Endothelial cell of umbilical vein (primary cell): ENCODE data around the gene EIF2B1. TPM values are rescaled to one million over a fixed set of nuclear protein-coding genes. Genes with fewer than 3 reads are reported as not detected.

Experiments used
- BruUV-seq: library from RNA; stranded (reverse); fragments of 400-500 nt; replicated peaks from 2 replicates; lab custom pipeline; 2021; lab: Mats Ljungman, UMichigan
- CTCF ChIA-PET: fragments of 300-600, 350-600 bp; sonication (Branson Sonifier 250); formaldehyde crosslinking; loops from one replicate; lab custom pipeline; 2021; ENCODE audit warnings: antibody characterized with exemption, inconsistent platforms; lab: Charles Lee
- POLR2A ChIA-PET: fragments of 300-600, 350-600 bp; sonication (Branson Sonifier 250); formaldehyde crosslinking; loops from one replicate; lab custom pipeline; 2021; ENCODE audit warnings: antibody characterized with exemption, inconsistent platforms; lab: Charles Lee
- DNase-seq: peaks from one replicate; pipeline ENCODE4 v3.0.0-alpha.2; 2011; ENCODE audit warnings: low read depth, low spot score
- FAIRE-seq: peaks from 2 replicates; lab custom pipeline; 2011; peaks lifted over from hg19 to GRCh38; lab: Jason Lieb, UNC
- H2AFZ ChIP-seq: 2 replicates; pipeline ENCODE4 v1.6.0; 2012; ENCODE audit warnings: low read depth, low read length, control low read depth, inconsistent platforms
- H3K27ac ChIP-seq: 2 replicates; pipeline ENCODE4 v1.5.1; 2011; ENCODE audit warnings: low read depth, mild to moderate bottlenecking, control low read depth, low read length, moderate library complexity; ENCODE audit not compliant: insufficient read depth
- H3K27me3 ChIP-seq, 2 experiments: 2 replicates each; pipeline versions ENCODE4 v1.6.0 to v1.6.1; 2011; ENCODE audit warnings: low read length in 2 of 2, mixed read lengths in 1 of 2; ENCODE audit not compliant: control insufficient read depth in 2 of 2, insufficient read depth in 2 of 2
- H3K36me3 ChIP-seq, 2 experiments: 2 replicates in 1 of 2; 3 replicates in 1 of 2; pipeline ENCODE4 v1.5.1; 2011; ENCODE audit warnings: low read length in 2 of 2, mild to moderate bottlenecking in 1 of 2, moderate library complexity in 1 of 2; ENCODE audit not compliant: control insufficient read depth in 2 of 2, insufficient read depth in 2 of 2; ENCODE audit errors: extremely low read depth in 1 of 2
- H3K4me1 ChIP-seq: 3 replicates; pipeline ENCODE4 v1.5.1; 2011; ENCODE audit warnings: mild to moderate bottlenecking, low read length; ENCODE audit not compliant: control insufficient read depth, insufficient read depth; ENCODE audit errors: extremely low read depth
- H3K4me2 ChIP-seq: 2 replicates; pipeline ENCODE4 v1.6.1; 2011; ENCODE audit warnings: low read length, control low read depth, mixed read lengths; ENCODE audit not compliant: insufficient read depth
- H3K4me3 ChIP-seq, 3 experiments: fragments of 200-600 bp in 1 of 3; sonication (generic), shearing (Covaris generic) in 1 of 3; replicated peaks in 1 of 3; 2 replicates each; pipeline ENCODE4 v1.5.1; 2011 to 2016; ENCODE audit warnings: control low read depth in 3 of 3, low read length in 3 of 3, mild to moderate bottlenecking in 2 of 3, inconsistent platforms in 1 of 3, low read depth in 1 of 3, moderate library complexity in 1 of 3; ENCODE audit not compliant: insufficient read depth in 1 of 3
- H3K79me2 ChIP-seq: 2 replicates; pipeline ENCODE4 v1.6.0; 2012; ENCODE audit warnings: low read length, inconsistent platforms; ENCODE audit not compliant: control insufficient read depth, insufficient read depth
- H3K9ac ChIP-seq: replicated peaks from 2 replicates; pipeline ENCODE3; 2011; ENCODE audit warnings: low read length, control low read depth; ENCODE audit not compliant: insufficient read depth; ENCODE audit errors: extremely low read depth
- H3K9me1 ChIP-seq: replicated peaks from 3 replicates; pipeline ENCODE4 v1.6.0; 2011; ENCODE audit warnings: mild to moderate bottlenecking, low read length; ENCODE audit not compliant: control insufficient read depth, insufficient read depth; ENCODE audit errors: extremely low read depth
- H3K9me3 ChIP-seq: replicated peaks from 2 replicates; pipeline ENCODE4 v1.5.1; 2012; ENCODE audit warnings: low read length, inconsistent platforms; ENCODE audit not compliant: control insufficient read depth, insufficient read depth
- H4K20me1 ChIP-seq: replicated peaks from 2 replicates; pipeline ENCODE3; 2011; ENCODE audit warnings: mild to moderate bottlenecking, low read length; ENCODE audit not compliant: control insufficient read depth, insufficient read depth; ENCODE audit errors: extremely low read depth
- EZH2 ChIP-seq: IDR thresholded peaks from 2 replicates; pipeline ENCODE4 v1.6.1; 2012; ENCODE audit warnings: borderline replicate concordance, low read depth, mild to moderate bottlenecking, moderate library complexity, low read length, inconsistent platforms; ENCODE audit not compliant: severe bottlenecking
- FOS ChIP-seq: IDR thresholded peaks from 2 replicates; pipeline ENCODE4 v1.6.1; 2011; ENCODE audit warnings: mild to moderate bottlenecking, low read length, moderate library complexity, borderline replicate concordance; ENCODE audit not compliant: insufficient read depth
- GATA2 ChIP-seq: IDR thresholded peaks from 2 replicates; pipeline ENCODE4 v1.7.0; 2011; ENCODE audit warnings: low read depth, mild to moderate bottlenecking, moderate library complexity, mixed read lengths, low read length; ENCODE audit not compliant: insufficient read length, insufficient read depth
- JUN ChIP-seq: IDR thresholded peaks from 2 replicates; pipeline ENCODE4 v1.6.1; 2011; ENCODE audit warnings: borderline replicate concordance, low read depth; ENCODE audit not compliant: insufficient read length, insufficient read depth
- MYC ChIP-seq: IDR thresholded peaks from one replicate; pipeline ENCODE4 v1.6.1; 2011; ENCODE audit warnings: mild to moderate bottlenecking, low read depth, low read length
- POLR2A ChIP-seq: IDR thresholded peaks from 2 replicates; pipeline ENCODE4 v1.6.1; 2012; ENCODE audit warnings: low read depth, mild to moderate bottlenecking, control low read depth, low read length
- POLR2AphosphoS5 ChIP-seq: IDR thresholded peaks from 2 replicates; pipeline ENCODE4 v1.6.1; 2012; ENCODE audit warnings: low read depth, mild to moderate bottlenecking, control low read depth, low read length, moderate library complexity; ENCODE audit not compliant: insufficient read depth
- dilution Hi-C: fragments of 300-500 bp; cut with MboI; formaldehyde crosslinking; loops from one replicate; pipeline ENCODE4 v1.15.0; 2019; ENCODE audit warnings: low sequenced_read_pairs; ENCODE audit not compliant: extremely low pct_ligation_motif_present
- intact Hi-C: fragments of 100-400 bp; cut with micrococcal nuclease; formaldehyde crosslinking; loops from one replicate; pipeline ENCODE4 v1.10.0; 2022
- polyA plus RNA-seq, 4 experiments: library from polyadenylated mRNA; depleted of rRNA in 3 of 4; stranded (reverse) in 3 of 4; unstranded in 1 of 4; fragments of >200 nt; gene quantifications; 2 replicates each; pipeline versions ENCODE4 v1.2.1 to v1.2.3, GENCODE V29; 2011 to 2012; ENCODE audit warnings: missing spikeins in 1 of 4
- total RNA-seq: library from RNA; stranded (reverse); gene quantifications from 2 replicates; pipeline ENCODE4 v1.2.3, GENCODE V29; 2021
- TF ChIP-seq, protein P1 (sequence below), 2 donors: IDR thresholded peaks; 1 replicate in 1 of 2; 2 replicates in 1 of 2; pipeline ENCODE4 v1.5.1; 2011; ENCODE audit warnings: low read length in 2 of 2, mild to moderate bottlenecking in 2 of 2, moderate library complexity in 2 of 2, control low read depth in 1 of 2, inconsistent platforms in 1 of 2, low read depth in 1 of 2; ENCODE audit not compliant: insufficient read depth in 1 of 2; ENCODE audit errors: extremely low read depth in 1 of 2
- TF ChIP-seq, protein P2 (sequence below): IDR thresholded peaks from 2 replicates; pipeline ENCODE4 v1.6.1; 2011; ENCODE audit not compliant: insufficient read depth, insufficient read length

Gene EIF2B1
- total and polyA plus RNA-seq, 2 donors (not counting 3 experiments of a cell fraction or from before 2014, with no cell fraction given): 32.6 to 61.8 TPM

DNA sequence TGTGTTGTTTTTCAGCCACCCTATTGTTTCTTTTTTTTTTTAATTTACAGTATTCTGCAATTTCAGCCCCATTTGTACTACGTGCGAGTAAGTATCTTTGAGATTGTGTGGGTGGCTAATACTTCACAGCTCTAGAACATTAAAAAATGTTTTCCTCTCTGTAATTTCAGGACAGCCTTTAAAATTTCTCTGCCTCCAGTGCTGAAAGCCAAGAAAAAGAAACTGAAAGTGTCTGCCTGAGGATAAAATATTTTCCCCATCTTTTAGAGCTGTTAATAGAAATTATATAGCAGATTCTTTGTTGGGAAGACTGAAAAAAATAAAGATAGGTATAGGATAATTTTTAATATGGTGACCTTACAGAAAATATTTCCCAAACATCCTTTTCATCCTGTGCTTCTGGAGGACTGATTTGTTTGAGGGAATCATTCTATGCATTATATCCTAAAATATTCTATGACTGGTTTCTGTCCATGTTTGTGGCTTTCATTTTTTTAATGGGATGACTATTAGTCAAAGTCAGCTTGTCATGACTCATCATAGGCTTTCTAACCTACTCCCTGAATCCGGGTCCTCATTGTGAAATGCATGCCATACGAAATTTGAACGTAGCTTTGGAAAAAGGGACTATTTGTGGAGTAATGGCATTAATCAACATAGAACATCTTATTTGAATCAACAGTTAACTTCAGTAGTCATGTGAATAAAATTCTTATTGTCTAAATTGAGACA is 26.7 kb upstream of the EIF2B1 start:
- FAIRE-seq (no peak), DNase-seq (no peak)
- CTCF ChIA-PET: interaction anchor here (1.0 kb wide), 1 partner anchor 16 kb away, joined by 3 read pairs; no protein-coding TSS in a partner anchor
- peaks cover 5 to 6% of the 10 kb centered on the region in 2 experiments for H3K36me3 ChIP-seq
- no peaks in the 10 kb centered on the region for H3K4me1 ChIP-seq
- H2AFZ ChIP-seq: no peak overlapping the region
- TF ChIP-seq JUN: peak; percentile 33
- TF ChIP-seq FOS: peak; percentile 65
- TF ChIP-seq POLR2AphosphoS5: no peak
- no peak for TF ChIP-seq EZH2
- POLR2A ChIA-PET: no interaction called here
- no peak overlapping the region for H3K4me3 ChIP-seq
- no peaks in the 10 kb centered on the region for H3K27me3 ChIP-seq
- no peaks in the 10 kb centered on the region for H4K20me1 ChIP-seq
- no peaks in the 10 kb centered on the region for H3K9me3 ChIP-seq
- no peak overlapping the region for H3K27ac ChIP-seq
- no peak overlapping the region for H3K4me2 ChIP-seq
- no peaks in the 10 kb centered on the region for H3K9me1 ChIP-seq
- dilution Hi-C loops (no loop called here), intact Hi-C loops (no loop called here)
- H3K9ac ChIP-seq: no peak overlapping the region
- no peaks in the 10 kb centered on the region for H3K79me2 ChIP-seq
- BruUV-seq: no TSS peak

DNA sequence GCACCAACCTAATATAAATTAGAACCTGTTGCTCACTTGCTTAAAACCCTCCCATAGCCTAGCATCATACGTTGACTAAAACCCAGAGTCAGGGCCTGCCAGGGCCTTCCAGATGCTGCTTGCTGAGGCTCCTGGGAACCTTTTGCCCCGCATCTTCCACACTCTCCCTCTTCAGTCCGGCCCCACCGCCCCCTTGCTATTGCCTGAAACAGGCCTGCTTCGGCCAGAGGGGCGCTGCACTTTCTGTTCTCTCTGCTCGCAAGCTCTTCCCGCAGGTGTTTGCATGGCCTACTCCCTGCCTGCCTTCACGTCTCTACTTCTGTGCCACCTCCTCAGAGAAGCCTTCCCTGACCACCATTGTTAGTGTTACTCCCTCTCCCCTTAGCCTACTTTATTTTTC is 23.7 kb upstream of the EIF2B1 start:
- no peak for FAIRE-seq
- no peak overlapping the region for H3K4me2 ChIP-seq
- H3K36me3 ChIP-seq: peaks cover 5 to 10% of the 10 kb centered on the region in 2 experiments
- no peak overlapping the region for H3K9ac ChIP-seq
- intact Hi-C loops (no loop called here), dilution Hi-C loops (no loop called here)
- TF ChIP-seq MYC (no peak), JUN (no peak), POLR2A (no peak), EZH2 (no peak), GATA2 (no peak), FOS (no peak), POLR2AphosphoS5 (no peak)
- TF ChIP-seq, protein P1, sequence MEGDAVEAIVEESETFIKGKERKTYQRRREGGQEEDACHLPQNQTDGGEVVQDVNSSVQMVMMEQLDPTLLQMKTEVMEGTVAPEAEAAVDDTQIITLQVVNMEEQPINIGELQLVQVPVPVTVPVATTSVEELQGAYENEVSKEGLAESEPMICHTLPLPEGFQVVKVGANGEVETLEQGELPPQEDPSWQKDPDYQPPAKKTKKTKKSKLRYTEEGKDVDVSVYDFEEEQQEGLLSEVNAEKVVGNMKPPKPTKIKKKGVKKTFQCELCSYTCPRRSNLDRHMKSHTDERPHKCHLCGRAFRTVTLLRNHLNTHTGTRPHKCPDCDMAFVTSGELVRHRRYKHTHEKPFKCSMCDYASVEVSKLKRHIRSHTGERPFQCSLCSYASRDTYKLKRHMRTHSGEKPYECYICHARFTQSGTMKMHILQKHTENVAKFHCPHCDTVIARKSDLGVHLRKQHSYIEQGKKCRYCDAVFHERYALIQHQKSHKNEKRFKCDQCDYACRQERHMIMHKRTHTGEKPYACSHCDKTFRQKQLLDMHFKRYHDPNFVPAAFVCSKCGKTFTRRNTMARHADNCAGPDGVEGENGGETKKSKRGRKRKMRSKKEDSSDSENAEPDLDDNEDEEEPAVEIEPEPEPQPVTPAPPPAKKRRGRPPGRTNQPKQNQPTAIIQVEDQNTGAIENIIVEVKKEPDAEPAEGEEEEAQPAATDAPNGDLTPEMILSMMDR (IDR thresholded peaks at IDR 0.05; ENCODE audit: extremely low read depth in 1 of 2, insufficient read depth in 1 of 2, low read depth in 1 of 2, low read length in 2 of 2): no peak
- TF ChIP-seq, protein P2, sequence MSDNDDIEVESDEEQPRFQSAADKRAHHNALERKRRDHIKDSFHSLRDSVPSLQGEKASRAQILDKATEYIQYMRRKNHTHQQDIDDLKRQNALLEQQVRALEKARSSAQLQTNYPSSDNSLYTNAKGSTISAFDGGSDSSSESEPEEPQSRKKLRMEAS: no peak
- no peak overlapping the region for H2AFZ ChIP-seq
- ChIA-PET CTCF (interaction anchor here (1.5 kb wide), 1 partner anchor 13 kb away, joined by 4 read pairs; no protein-coding TSS in a partner anchor), POLR2A (no interaction called here)
- no peak overlapping the region for H3K4me3 ChIP-seq
- H4K20me1 ChIP-seq: no peaks in the 10 kb centered on the region
- no peaks in the 10 kb centered on the region for H3K27me3 ChIP-seq
- H3K4me1 ChIP-seq: no peaks in the 10 kb centered on the region
- no peak for DNase-seq
- no peaks in the 10 kb centered on the region for H3K79me2 ChIP-seq
- H3K9me1 ChIP-seq: no peaks in the 10 kb centered on the region
- no peaks in the 10 kb centered on the region for H3K9me3 ChIP-seq
- no TSS peak for BruUV-seq
- H3K27ac ChIP-seq: no peak overlapping the region
